Panc1 (cell line): ENCODE results near the gene AHDC1.

Source experiments
- CTCF ChIP-seq: fragments of 450-650 bp; IDR thresholded peaks from 2 replicates; pipeline ENCODE4 v1.5.1; 2017; ENCODE audit warnings: mild to moderate bottlenecking
- POLR2AphosphoS5 ChIP-seq: IDR thresholded peaks from 2 replicates; pipeline ENCODE4 v1.6.1; 2012; ENCODE audit warnings: mild to moderate bottlenecking, low read depth, low read length, moderate library complexity
- SIN3A ChIP-seq: IDR thresholded peaks from 2 replicates; pipeline ENCODE4 v1.6.1; 2012; ENCODE audit warnings: low read depth, mild to moderate bottlenecking, low read length, moderate library complexity, borderline replicate concordance; ENCODE audit not compliant: insufficient read depth

- TF ChIP-seq CTCF (no peak), POLR2AphosphoS5 (no peak), SIN3A (no peak)
Observed at GRCh38 chr1:27563341-27563590, 40.7 kb downstream of the AHDC1 start.
